Coronary artery (tissue), 2 donors: ENCODE measurements around the gene TNS1.

Experiments used
- DNase-seq: peaks from one replicate; pipeline ENCODE4 v3.0.0-alpha.2; 2017; ENCODE audit warnings: low spot score
- H3K27ac ChIP-seq, 2 donors: fragments of 200-600 bp; sonication (generic); one replicate each; pipeline ENCODE4 v1.5.1; 2016 to 2019
- H3K4me3 ChIP-seq: fragments of 200-600 bp; sonication (generic); 2 replicates; pipeline ENCODE4 v1.5.1; 2016; ENCODE audit warnings: mild to moderate bottlenecking, moderate library complexity
- TF ChIP-seq, protein P1 (sequence below): fragments of 200-600 bp; sonication (generic); IDR thresholded peaks from one replicate; pipeline ENCODE4 v1.5.1; 2019; ENCODE audit warnings: antibody characterized with exemption

Gene TNS1

DNA sequence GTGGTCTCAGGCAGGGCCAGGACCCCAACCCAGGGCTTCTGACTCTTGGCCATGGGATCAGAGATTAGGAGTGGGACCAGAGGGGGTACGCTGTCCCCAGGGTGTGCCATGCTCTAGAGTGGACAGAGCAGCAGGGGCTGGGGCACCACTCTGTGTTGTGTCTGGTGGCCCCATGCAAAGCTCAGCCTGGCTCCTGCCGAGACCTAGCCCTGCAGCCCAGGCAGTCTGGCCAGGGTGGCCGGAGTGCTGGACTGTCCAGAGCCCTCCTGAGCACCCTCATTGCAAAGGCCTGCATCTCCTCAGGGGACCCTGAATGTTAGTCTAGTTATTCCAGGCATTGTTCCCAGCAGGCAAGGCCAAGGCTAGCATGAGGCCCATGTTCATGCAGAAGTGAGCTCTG is 162.3 kb downstream of the TNS1 start:
- H3K4me3 ChIP-seq = no peak overlapping the region
- TF ChIP-seq, protein P1, sequence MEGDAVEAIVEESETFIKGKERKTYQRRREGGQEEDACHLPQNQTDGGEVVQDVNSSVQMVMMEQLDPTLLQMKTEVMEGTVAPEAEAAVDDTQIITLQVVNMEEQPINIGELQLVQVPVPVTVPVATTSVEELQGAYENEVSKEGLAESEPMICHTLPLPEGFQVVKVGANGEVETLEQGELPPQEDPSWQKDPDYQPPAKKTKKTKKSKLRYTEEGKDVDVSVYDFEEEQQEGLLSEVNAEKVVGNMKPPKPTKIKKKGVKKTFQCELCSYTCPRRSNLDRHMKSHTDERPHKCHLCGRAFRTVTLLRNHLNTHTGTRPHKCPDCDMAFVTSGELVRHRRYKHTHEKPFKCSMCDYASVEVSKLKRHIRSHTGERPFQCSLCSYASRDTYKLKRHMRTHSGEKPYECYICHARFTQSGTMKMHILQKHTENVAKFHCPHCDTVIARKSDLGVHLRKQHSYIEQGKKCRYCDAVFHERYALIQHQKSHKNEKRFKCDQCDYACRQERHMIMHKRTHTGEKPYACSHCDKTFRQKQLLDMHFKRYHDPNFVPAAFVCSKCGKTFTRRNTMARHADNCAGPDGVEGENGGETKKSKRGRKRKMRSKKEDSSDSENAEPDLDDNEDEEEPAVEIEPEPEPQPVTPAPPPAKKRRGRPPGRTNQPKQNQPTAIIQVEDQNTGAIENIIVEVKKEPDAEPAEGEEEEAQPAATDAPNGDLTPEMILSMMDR = no peak
- H3K27ac ChIP-seq = peak overlapping the region; percentile 12 to 97
- no peak for DNase-seq

DNA sequence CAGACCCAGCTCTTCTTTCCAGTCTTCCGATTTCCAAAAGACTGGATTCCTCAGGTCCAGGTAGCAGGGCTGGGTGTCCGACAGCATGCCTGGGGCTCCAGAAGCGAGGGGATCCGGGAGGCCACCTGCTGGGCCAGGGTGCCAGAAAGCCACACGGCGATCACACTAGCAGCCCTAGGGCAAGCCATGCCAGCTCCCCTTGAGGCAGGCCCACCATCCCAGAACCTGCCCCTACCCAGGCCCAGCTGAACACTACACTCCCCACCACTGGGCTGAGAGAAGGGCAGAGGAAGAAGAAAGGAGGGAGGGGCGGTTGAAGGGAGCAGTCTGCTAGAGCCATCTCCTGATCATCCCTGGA is 163.1 kb downstream of the TNS1 start:
- DNase-seq = no peak
- no peak overlapping the region for H3K4me3 ChIP-seq
- H3K27ac ChIP-seq = peak overlapping the region in 1 of 2 donors; percentile 97
- TF ChIP-seq, protein P1 = no peak

DNA sequence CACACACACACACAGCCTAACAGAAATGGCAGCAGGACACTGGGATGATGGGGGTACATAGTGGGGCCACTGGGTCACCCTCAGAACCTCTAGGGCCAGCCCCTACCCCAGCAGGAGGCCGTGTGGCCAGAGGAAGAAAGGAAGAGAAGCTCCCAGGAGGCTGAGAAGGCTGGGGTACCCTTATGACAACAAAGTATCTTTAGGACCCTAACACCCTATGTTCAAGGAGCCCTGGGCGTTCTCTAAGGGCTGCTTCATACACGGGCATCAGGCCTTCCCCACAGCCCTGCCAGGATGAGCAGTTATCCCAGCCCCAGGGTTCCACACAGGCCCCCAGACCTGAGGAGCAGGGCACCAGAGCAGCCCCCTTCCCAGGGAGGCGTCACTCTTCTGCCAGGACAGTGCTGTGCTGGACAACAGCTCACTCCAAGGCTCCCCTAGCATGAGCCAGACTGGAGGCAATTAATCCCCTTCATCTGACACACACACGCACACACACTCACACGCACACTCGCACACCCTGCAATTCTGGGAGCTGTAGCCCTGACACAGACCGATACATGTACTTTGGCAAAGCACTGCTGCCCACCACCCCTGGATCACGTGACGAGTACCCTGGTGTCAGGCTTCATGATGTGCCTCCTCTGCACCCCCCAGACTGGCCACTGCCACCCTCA is 163.6 kb downstream of the TNS1 start:
- H3K27ac ChIP-seq = peak overlapping the region; percentile 11 to 97
- peak overlapping the region; percentile 11 for H3K4me3 ChIP-seq
- TF ChIP-seq, protein P1 = no peak
- DNase-seq = no peak

DNA sequence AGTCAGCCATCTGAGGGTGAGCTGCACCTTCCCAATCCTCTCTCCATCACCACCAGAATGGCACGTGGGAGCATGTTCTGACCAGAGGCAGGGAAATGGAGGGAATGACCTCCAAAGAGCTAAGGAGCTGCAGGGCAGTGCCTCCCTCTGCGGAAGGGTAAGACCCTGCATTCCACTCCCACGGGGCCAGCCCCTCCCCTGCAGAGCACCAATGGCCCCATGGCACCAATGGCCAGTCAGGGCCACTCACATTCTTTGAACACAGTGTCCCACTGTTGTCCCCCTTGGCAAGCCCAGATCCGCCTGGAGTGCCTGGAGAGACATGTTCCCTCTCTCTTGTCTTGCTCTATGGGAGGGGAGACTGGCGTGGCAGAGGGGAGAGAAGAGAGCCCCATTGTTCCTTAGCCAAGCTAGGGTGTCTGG is 164.4 kb downstream of the TNS1 start:
- no peak for DNase-seq
- no peak overlapping the region for H3K4me3 ChIP-seq
- peak overlapping the region; percentile 79 to 97 for H3K27ac ChIP-seq
- TF ChIP-seq, protein P1 = no peak

DNA sequence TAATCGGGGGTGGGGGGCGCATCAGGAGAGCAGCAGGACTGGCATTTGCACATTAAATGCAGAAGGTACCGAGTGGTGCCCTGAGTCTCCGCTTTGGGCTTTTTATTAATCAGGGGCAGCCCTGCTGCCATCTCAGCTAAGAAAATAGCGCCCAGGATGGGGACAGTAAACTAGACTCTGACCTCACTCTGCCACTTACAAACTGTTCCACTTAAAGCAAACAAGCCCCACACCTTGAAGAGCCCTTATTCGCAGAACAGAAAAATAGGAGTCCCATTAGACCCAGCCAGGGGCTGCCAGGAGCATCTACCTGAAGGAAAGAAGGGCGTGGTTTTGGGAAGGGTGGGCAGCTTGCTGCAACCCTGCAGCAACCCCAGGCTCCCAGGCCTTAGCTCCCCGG is 165.3 kb downstream of the TNS1 start:
- no peak for DNase-seq
- peak overlapping the region; percentile 79 to 97 for H3K27ac ChIP-seq
- TF ChIP-seq, protein P1 = no peak
- H3K4me3 ChIP-seq = peak overlapping the region; percentile 4

DNA sequence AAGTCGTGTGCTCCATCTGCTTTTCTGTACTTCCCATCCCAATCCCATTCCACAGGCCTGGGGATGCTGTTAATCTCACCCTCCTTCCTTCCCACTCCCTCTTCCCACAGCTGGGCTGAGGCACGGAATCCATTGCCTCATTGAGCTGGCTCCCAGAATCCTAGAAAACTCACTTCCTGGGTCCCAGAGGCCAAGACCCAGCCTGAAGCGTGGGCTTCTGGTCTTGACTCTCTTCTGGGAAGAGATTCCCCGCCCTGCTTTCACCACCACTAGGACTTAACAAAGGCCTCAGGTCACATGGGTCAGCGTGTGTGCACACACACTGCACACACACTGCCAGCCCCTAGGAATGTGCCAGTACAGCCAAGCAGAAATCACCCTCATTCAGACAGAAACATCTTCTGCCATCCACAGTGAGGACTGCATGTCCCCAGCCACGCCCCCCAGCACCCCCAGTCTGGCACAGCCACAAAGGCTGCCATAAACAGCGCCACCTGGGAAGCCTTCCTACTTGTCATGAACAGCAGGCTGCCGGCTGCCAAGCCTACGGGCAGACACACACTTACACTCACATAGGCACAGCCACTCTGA is 165.8 kb downstream of the TNS1 start:
- DNase-seq = peak; percentile 91
- peak overlapping the region; percentile 79 to 97 for H3K27ac ChIP-seq
- H3K4me3 ChIP-seq = peak overlapping the region; percentile 4
- TF ChIP-seq, protein P1 = no peak
